OCI-LY7 (cell line): ENCODE data around the gene MED6. TPM values are rescaled to one million over a fixed set of nuclear protein-coding genes. Genes with fewer than 3 reads are reported as not detected.

Source experiments
- BruUV-seq: library from RNA; stranded (reverse); fragments of 400-500 nt; replicated peaks from 2 replicates; lab custom pipeline; 2021; lab: Mats Ljungman, UMichigan
- CTCF ChIA-PET: fragments of 300-600 bp; sonication (Branson Sonifier 250); formaldehyde crosslinking; loops from one replicate; lab custom pipeline; 2022; ENCODE audit warnings: antibody characterized with exemption; ENCODE audit not compliant: unreplicated experiment; lab: Charles Lee
- POLR2A ChIA-PET: fragments of 300-600 bp; sonication (Branson Sonifier 250); formaldehyde crosslinking; loops from one replicate; lab custom pipeline; 2022; ENCODE audit warnings: antibody characterized with exemption; lab: Charles Lee
- DNase-seq: peaks from one replicate; pipeline ENCODE4 v3.0.0-alpha.2; 2015; ENCODE audit warnings: low spot score
- H2AFZ ChIP-seq: fragments of 200-600 bp; sonication (generic), shearing (Covaris generic); 2 replicates; pipeline ENCODE4 v1.6.1; 2014; ENCODE audit warnings: mild to moderate bottlenecking, antibody characterized with exemption, low read length, moderate library complexity
- H3K27ac ChIP-seq: fragments of 200-600 bp; sonication (generic); 2 replicates; pipeline ENCODE4 v1.5.1; 2014; ENCODE audit warnings: mixed run types, low read depth, mild to moderate bottlenecking, moderate library complexity, low read length, inconsistent platforms; ENCODE audit not compliant: poor library complexity, severe bottlenecking
- H3K36me3 ChIP-seq: fragments of 200-600 bp; sonication (generic); 2 replicates; pipeline ENCODE4 v1.6.1; 2014; ENCODE audit warnings: mild to moderate bottlenecking, antibody characterized with exemption, low read length, moderate library complexity, mixed read lengths; ENCODE audit not compliant: insufficient read depth
- H3K4me1 ChIP-seq: fragments of 200-600 bp; sonication (generic); 2 replicates; pipeline ENCODE4 v1.5.1; 2014; ENCODE audit warnings: mild to moderate bottlenecking, low read length; ENCODE audit not compliant: insufficient read depth, poor library complexity, severe bottlenecking
- H3K4me2 ChIP-seq: fragments of 200-600 bp; sonication (generic); 2 replicates; pipeline ENCODE4 v1.6.1; 2014; ENCODE audit warnings: mild to moderate bottlenecking, low read length
- H3K4me3 ChIP-seq: fragments of 200-600 bp; sonication (generic); 2 replicates; pipeline ENCODE4 v1.5.1; 2014; ENCODE audit warnings: mild to moderate bottlenecking, low read depth, low read length; ENCODE audit not compliant: poor library complexity, severe bottlenecking
- H3K79me2 ChIP-seq: fragments of 200-600 bp; sonication (generic); 2 replicates; pipeline ENCODE4 v1.6.1; 2016; ENCODE audit warnings: low read depth, mild to moderate bottlenecking, low read length, moderate library complexity, mixed read lengths; ENCODE audit not compliant: insufficient read depth
- H3K9me2 ChIP-seq: fragments of 200-600 bp; sonication (generic); 2 replicates; pipeline ENCODE4 v1.6.1; 2016; ENCODE audit warnings: mild to moderate bottlenecking, low read length, mixed read lengths; ENCODE audit not compliant: insufficient read depth
- H3K9me3 ChIP-seq: fragments of 200-600 bp; sonication (generic); 2 replicates; pipeline ENCODE4 v1.6.1; 2014; ENCODE audit warnings: mild to moderate bottlenecking, mixed run types, low read length, mixed read lengths
- H4K20me1 ChIP-seq: fragments of 200-600 bp; sonication (generic); 2 replicates; pipeline ENCODE4 v1.6.1; 2014; ENCODE audit warnings: mild to moderate bottlenecking, antibody characterized with exemption, low read length, moderate library complexity, mixed read lengths; ENCODE audit not compliant: insufficient read depth
- CTCF ChIP-seq: fragments of 200-600 bp; sonication (generic); conservative IDR thresholded peaks from 2 replicates; pipeline ENCODE4 v1.5.1; 2014; ENCODE audit warnings: mild to moderate bottlenecking, antibody characterized with exemption, low read length, moderate library complexity, mixed read lengths
- EZH2phosphoT487 ChIP-seq: fragments of 200-600 bp; sonication (generic); IDR thresholded peaks from 2 replicates; pipeline ENCODE4 v1.6.1; 2018; ENCODE audit warnings: low read depth, borderline replicate concordance, mild to moderate bottlenecking, mixed run types, antibody characterized with exemption, low read length, moderate library complexity, mixed read lengths
- intact Hi-C: fragments of 100-400 bp; cut with micrococcal nuclease; formaldehyde crosslinking; loops from one replicate; pipeline ENCODE4 v1.10.0; 2022; ENCODE audit not compliant: unreplicated experiment
- total RNA-seq, 2 experiments: library from RNA; depleted of rRNA in 1 of 2; stranded (reverse); fragments of >200 nt in 1 of 2; shearing (Covaris generic) in 1 of 2; gene quantifications; 2 replicates each; pipeline ENCODE4 v1.2.3, GENCODE V29; 2014 to 2022

The MED6 gene
- total RNA-seq, 2 experiments from 2014 or later, result 28.8 to 59.2 TPM

DNA sequence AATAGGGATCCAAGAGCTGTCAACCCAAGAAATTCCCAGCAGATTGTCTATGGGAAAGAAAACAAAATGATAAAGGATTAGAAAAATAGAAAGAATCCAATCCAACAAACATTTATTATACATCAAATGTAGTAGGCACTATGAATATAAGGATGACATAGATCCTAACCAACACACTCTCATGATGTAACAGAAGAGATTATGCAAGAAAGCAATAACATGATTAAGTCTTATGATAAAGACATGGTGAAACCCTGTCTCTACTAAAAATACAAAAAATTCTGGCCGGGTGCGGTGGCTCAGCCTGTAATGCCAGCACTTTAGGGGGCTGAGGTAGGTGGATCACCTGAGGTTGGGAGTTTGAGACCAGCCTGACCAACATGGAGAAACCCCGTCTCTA, 2.7 kb downstream of the MED6 start:
- Histone ChIP-seq H4K20me1 (peaks cover 11% of the 10 kb centered on the region), H3K9me2 (no peaks in the 10 kb centered on the region), H3K79me2 (peaks cover 46% of the 10 kb centered on the region), H2AFZ (no peak overlapping the region), H3K36me3 (peaks cover 46% of the 10 kb centered on the region), H3K9me3 (no peaks in the 10 kb centered on the region), H3K27ac (no peak overlapping the region), H3K4me2 (no peak overlapping the region), H3K4me3 (no peak overlapping the region), H3K4me1 (peaks cover 32% of the 10 kb centered on the region)
- POLR2A ChIA-PET, result no interaction called here
- intact Hi-C loops, result no loop called here
- CTCF ChIA-PET, result no interaction called here
- BruUV-seq, result no TSS peak
- DNase-seq, result no peak
- TF ChIP-seq CTCF (no peak), EZH2phosphoT487 (no peak)

DNA sequence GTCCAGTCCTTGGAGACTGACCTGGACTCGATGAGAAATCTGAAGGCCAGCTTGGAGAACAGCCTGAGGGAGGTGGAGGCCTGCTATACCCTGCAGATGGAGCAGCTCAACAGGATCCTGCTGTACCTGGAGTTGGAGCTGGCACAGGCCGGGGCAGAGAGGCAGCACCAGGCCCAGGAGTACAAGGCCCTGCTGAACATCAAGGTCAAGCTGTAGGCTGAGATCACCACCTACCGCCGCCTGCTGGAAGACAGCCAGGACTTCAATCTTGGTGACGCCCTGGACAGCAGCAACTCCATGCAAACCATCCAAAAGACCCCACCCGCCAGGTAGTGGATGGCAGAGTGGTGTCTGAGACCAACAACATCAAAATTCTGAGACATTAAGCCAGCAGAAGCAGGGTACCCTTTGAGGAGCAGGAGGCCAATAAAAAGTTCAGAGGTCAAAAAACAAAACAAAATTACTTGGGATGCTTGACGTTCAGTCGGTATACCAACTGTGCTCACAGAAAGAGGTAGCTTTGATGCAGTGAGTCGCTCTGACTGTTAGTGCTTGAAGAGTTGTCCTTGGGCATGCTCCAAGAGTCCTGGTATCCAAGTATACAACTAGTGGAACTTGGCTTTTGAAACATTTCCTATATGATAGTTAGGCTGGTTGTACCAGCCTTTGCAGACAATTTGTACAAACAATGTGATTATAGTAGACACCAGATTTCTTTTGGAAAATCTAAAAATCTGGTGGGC, 4.8 kb downstream of the MED6 start:
- ChIA-PET POLR2A (no interaction called here), CTCF (no interaction called here)
- Histone ChIP-seq H3K9me2 (no peaks in the 10 kb centered on the region), H3K9me3 (no peaks in the 10 kb centered on the region), H2AFZ (no peak overlapping the region), H3K4me2 (no peak overlapping the region), H3K4me1 (peaks cover 13% of the 10 kb centered on the region), H3K4me3 (no peak overlapping the region), H3K27ac (no peak overlapping the region), H3K79me2 (peaks cover 46% of the 10 kb centered on the region), H3K36me3 (peaks cover 68% of the 10 kb centered on the region), H4K20me1 (peaks cover 11% of the 10 kb centered on the region)
- BruUV-seq, result no TSS peak
- intact Hi-C loops, result no loop called here
- TF ChIP-seq EZH2phosphoT487 (no peak), CTCF (no peak)
- no peak for DNase-seq

GRCh38 chr14:70594461-70594860, 6.0 kb downstream of the MED6 start:
- TF ChIP-seq CTCF (no peak), EZH2phosphoT487 (no peak)
- POLR2A ChIA-PET, result interaction anchor here (0.9 kb wide), 1 partner anchor 10 kb away, joined by 4 read pairs; no protein-coding TSS in a partner anchor
- Histone ChIP-seq H3K79me2 (peaks cover 35% of the 10 kb centered on the region), H3K9me3 (no peaks in the 10 kb centered on the region), H3K4me1 (peaks cover 9% of the 10 kb centered on the region), H3K27ac (no peak overlapping the region), H4K20me1 (peaks cover 11% of the 10 kb centered on the region), H3K36me3 (peaks cover 78% of the 10 kb centered on the region), H3K9me2 (no peaks in the 10 kb centered on the region), H3K4me2 (no peak overlapping the region), H3K4me3 (no peak overlapping the region), H2AFZ (no peak overlapping the region)
- BruUV-seq, result no TSS peak
- CTCF ChIA-PET, result no interaction called here
- DNase-seq, result no peak
- intact Hi-C loops, result no loop called here
